GM12892 (cell line): ENCODE measurements around the gene ZNF320.

Experiments
- POLR2A ChIP-seq: IDR thresholded peaks from 2 replicates; pipeline ENCODE4 v1.6.1; 2011; ENCODE audit warnings: low read depth, low read length, control low read depth
- POLR2AphosphoS5 ChIP-seq: IDR thresholded peaks from 2 replicates; pipeline ENCODE4 v1.6.1; 2011; ENCODE audit warnings: low read depth, low read length, control low read depth

DNA sequence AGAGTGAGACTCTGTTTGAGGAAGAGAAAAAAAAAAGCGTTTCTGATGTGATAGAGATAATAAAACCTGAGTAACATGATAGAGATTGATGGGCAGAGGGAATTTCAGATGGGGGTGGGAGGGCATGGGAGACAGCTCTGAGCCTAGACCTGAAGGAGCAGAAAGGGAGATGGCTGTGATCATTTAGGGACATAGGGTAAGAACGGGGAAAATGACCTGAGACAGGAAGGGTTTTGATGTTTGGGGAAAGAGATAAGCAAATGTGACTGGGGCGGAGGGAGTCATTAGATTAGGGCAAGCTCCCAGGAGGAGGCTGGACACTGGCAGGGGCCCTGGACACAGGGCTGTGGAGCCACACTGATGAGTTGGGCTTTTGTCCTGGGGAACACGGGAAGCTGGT is 6.1 kb downstream of the ZNF320 start:
- TF ChIP-seq POLR2A: no peak
- no peak for TF ChIP-seq POLR2AphosphoS5
